HEK293 (cell line): Measurements from ENCODE around the gene FAM89B.

ENCODE experiments used
- CTCF ChIA-PET: fragments of 350-600 bp; formaldehyde crosslinking; extraction: SDS; loops from one replicate; lab custom pipeline; 2021; ENCODE audit warnings: antibody characterized with exemption; lab: Yijun Ruan, JAX
- POLR2A ChIA-PET: fragments of 300-600 bp; formaldehyde crosslinking; extraction: SDS; loops from one replicate; lab custom pipeline; 2020; ENCODE audit warnings: antibody characterized with exemption, inconsistent platforms; lab: Yijun Ruan, JAX
- H3K27ac ChIP-seq: fragments of 200-500 bp; sonication (Bioruptor generic); 2 replicates; pipeline ENCODE4 v1.5.1; 2014; ENCODE audit warnings: low read depth, low read length, control low read depth, inconsistent platforms; ENCODE audit errors: extremely low read depth
- H3K36me3 ChIP-seq, 2 experiments: fragments of 200-500 bp in 1 of 2; sonication (Bioruptor generic) in 1 of 2; 1 replicate in 1 of 2; 2 replicates in 1 of 2; pipeline ENCODE4 v1.5.1; 2014 to 2017; ENCODE audit warnings: inconsistent platforms in 2 of 2, low read length in 2 of 2; ENCODE audit not compliant: control insufficient read depth in 2 of 2, insufficient read depth in 1 of 2
- H3K4me1 ChIP-seq: fragments of 200-500 bp; sonication (Bioruptor generic); 2 replicates; pipeline ENCODE4 v1.5.1; 2014; ENCODE audit warnings: mild to moderate bottlenecking, low read length, inconsistent platforms; ENCODE audit not compliant: control insufficient read depth, insufficient read depth
- H3K4me3 ChIP-seq: 2 replicates; pipeline ENCODE4 v1.5.1; 2011; ENCODE audit warnings: low read depth, mild to moderate bottlenecking, control low read depth, low read length, moderate library complexity
- H3K9me3 ChIP-seq: fragments of 200-500 bp; sonication (Bioruptor generic); 2 replicates; pipeline ENCODE4 v1.5.1; 2014; ENCODE audit warnings: low read depth, low read length, inconsistent platforms; ENCODE audit not compliant: control insufficient read depth, insufficient read depth
- FEZF1 ChIP-seq: fragments of 450-650 bp; formaldehyde crosslinking; IDR thresholded peaks from 2 replicates; pipeline ENCODE4 v1.5.1; 2016; ENCODE audit warnings: missing biosample characterization, missing genetic modification characterization
- GLI2 ChIP-seq: fragments of 450-650 bp; formaldehyde crosslinking; IDR thresholded peaks from 2 replicates; pipeline ENCODE4; 2017; ENCODE audit warnings: missing biosample characterization, missing genetic modification characterization, low read depth, borderline replicate concordance
- GLIS2 ChIP-seq: fragments of 450-650 bp; formaldehyde crosslinking; IDR thresholded peaks from 2 replicates; pipeline ENCODE4 v1.5.1; 2016; ENCODE audit warnings: missing biosample characterization, missing genetic modification characterization
- HOXA7 ChIP-seq: sonication (generic); formaldehyde crosslinking; IDR thresholded peaks from 2 replicates; pipeline ENCODE4 v1.8.1; 2022; ENCODE audit warnings: missing genetic modification reagents, borderline replicate concordance
- IKZF3 ChIP-seq: fragments of 450-650 bp; IDR thresholded peaks from 2 replicates; pipeline ENCODE4 v1.5.0; 2018; ENCODE audit warnings: missing biosample characterization, mild to moderate bottlenecking, missing genetic modification characterization, moderate library complexity
- KLF1 ChIP-seq: fragments of 450-650 bp; formaldehyde crosslinking; IDR thresholded peaks from 2 replicates; pipeline ENCODE4 v1.5.1; 2016; ENCODE audit warnings: missing biosample characterization, missing genetic modification characterization
- KLF8 ChIP-seq: fragments of 450-650 bp; formaldehyde crosslinking; IDR thresholded peaks from 2 replicates; pipeline ENCODE4 v1.5.1; 2016; ENCODE audit warnings: missing biosample characterization, missing genetic modification characterization
- REST ChIP-seq: fragments of 450-650 bp; formaldehyde crosslinking; IDR thresholded peaks from 2 replicates; pipeline ENCODE4 v1.5.1; 2016; ENCODE audit warnings: missing biosample characterization, missing genetic modification characterization
- ZBTB17 ChIP-seq: fragments of 450-650 bp; formaldehyde crosslinking; IDR thresholded peaks from 2 replicates; pipeline ENCODE4 v1.5.1; 2016; ENCODE audit warnings: missing biosample characterization, missing genetic modification characterization
- ZBTB8A ChIP-seq: fragments of 450-650 bp; formaldehyde crosslinking; IDR thresholded peaks from 2 replicates; pipeline ENCODE4 v1.5.1; 2016; ENCODE audit warnings: missing biosample characterization, missing genetic modification characterization
- ZFP69B ChIP-seq: fragments of 450-650 bp; formaldehyde crosslinking; IDR thresholded peaks from 2 replicates; pipeline ENCODE4 v1.5.1; 2016; ENCODE audit warnings: missing biosample characterization, missing genetic modification characterization
- ZNF133 ChIP-seq: fragments of 450-650 bp; formaldehyde crosslinking; IDR thresholded peaks from 2 replicates; pipeline ENCODE4 v1.5.1; 2016; ENCODE audit warnings: missing biosample characterization, missing genetic modification characterization
- ZNF138 ChIP-seq: fragments of 450-650 bp; formaldehyde crosslinking; IDR thresholded peaks from 2 replicates; pipeline ENCODE4 v1.5.1; 2016; ENCODE audit warnings: missing biosample characterization, missing genetic modification characterization, borderline replicate concordance
- ZNF214 ChIP-seq: fragments of 450-650 bp; formaldehyde crosslinking; IDR thresholded peaks from 2 replicates; pipeline ENCODE4 v1.5.1; 2017; ENCODE audit warnings: missing biosample characterization, mild to moderate bottlenecking, missing genetic modification characterization, borderline replicate concordance
- ZNF221 ChIP-seq: fragments of 450-650 bp; formaldehyde crosslinking; IDR thresholded peaks from 2 replicates; pipeline ENCODE4 v1.5.1; 2017; ENCODE audit warnings: missing biosample characterization, missing genetic modification characterization, borderline replicate concordance
- ZNF501 ChIP-seq: fragments of 450-650 bp; formaldehyde crosslinking; IDR thresholded peaks from 2 replicates; pipeline ENCODE4 v1.5.1; 2016; ENCODE audit warnings: missing biosample characterization, missing genetic modification characterization
- ZNF560 ChIP-seq: fragments of 450-650 bp; formaldehyde crosslinking; IDR thresholded peaks from 2 replicates; pipeline ENCODE4 v1.5.1; 2017; ENCODE audit warnings: missing biosample characterization, missing genetic modification characterization, borderline replicate concordance
- ZNF621 ChIP-seq: fragments of 450-650 bp; formaldehyde crosslinking; IDR thresholded peaks from 2 replicates; pipeline ENCODE4 v1.5.1; 2017; ENCODE audit warnings: missing biosample characterization, missing genetic modification characterization
- ZNF768 ChIP-seq: fragments of 450-650 bp; formaldehyde crosslinking; IDR thresholded peaks from 2 replicates; pipeline ENCODE4 v1.5.1; 2018; ENCODE audit warnings: missing biosample characterization, mild to moderate bottlenecking, missing genetic modification characterization
- ZNF791 ChIP-seq: fragments of 450-650 bp; formaldehyde crosslinking; IDR thresholded peaks from 2 replicates; pipeline ENCODE4 v1.5.1; 2016; ENCODE audit warnings: missing biosample characterization, missing genetic modification characterization
- ZSCAN30 ChIP-seq: fragments of 450-650 bp; IDR thresholded peaks from 2 replicates; pipeline ENCODE4 v1.5.1; 2018; ENCODE audit warnings: missing biosample characterization, mild to moderate bottlenecking, missing genetic modification characterization, moderate library complexity
- TF ChIP-seq, protein P1 (sequence below): fragments of 450-650 bp; formaldehyde crosslinking; IDR thresholded peaks from 2 replicates; pipeline ENCODE4 v1.5.1; 2016; ENCODE audit warnings: missing biosample characterization, missing genetic modification characterization
- TF ChIP-seq, protein P2 (sequence below): fragments of 450-650 bp; formaldehyde crosslinking; IDR thresholded peaks from 2 replicates; pipeline ENCODE4 v1.5.1; 2016; ENCODE audit warnings: missing biosample characterization, missing genetic modification characterization
- TF ChIP-seq, protein P3 (sequence below): fragments of 450-650 bp; formaldehyde crosslinking; IDR thresholded peaks from 2 replicates; pipeline ENCODE4 v1.5.1; 2016; ENCODE audit warnings: missing biosample characterization, missing genetic modification characterization
- TF ChIP-seq, protein P4 (sequence below): fragments of 450-650 bp; formaldehyde crosslinking; IDR thresholded peaks from 2 replicates; pipeline ENCODE4 v1.5.1; 2016; ENCODE audit warnings: missing biosample characterization, missing genetic modification characterization
- TF ChIP-seq, protein P5 (sequence below): fragments of 450-650 bp; formaldehyde crosslinking; IDR thresholded peaks from 2 replicates; pipeline ENCODE4 v1.5.1; 2016; ENCODE audit warnings: missing biosample characterization, missing genetic modification characterization

Gene FAM89B

GRCh38 chr11:65573391-65574079 is 1.2 kb downstream of the FAM89B start:
- H3K4me3 ChIP-seq: peak overlapping the region; percentile 60
- TF ChIP-seq ZNF214 (tag by site-specific recombination) (no peak), REST (tag by site-specific recombination) (peak; percentile 58; the same call in 1 of the 2 replicates), ZSCAN30 (no peak), ZBTB17 (tag by site-specific recombination) (peak; percentile 56; the same call in 1 of the 2 replicates), KLF1 (tag by site-specific recombination) (no peak), ZNF133 (tag by site-specific recombination) (no peak), IKZF3 (tag by site-specific recombination) (no peak), FEZF1 (tag by site-specific recombination) (no peak), HOXA7 (CRISPR knock-in tag) (no peak), ZNF560 (no peak), ZNF768 (tag by site-specific recombination) (no peak), ZNF501 (tag by site-specific recombination) (no peak), GLI2 (tag by site-specific recombination) (no peak), ZFP69B (tag by site-specific recombination) (peak; percentile 42; the same call in 1 of the 2 replicates), ZNF791 (tag by site-specific recombination) (no peak), ZNF621 (tag by site-specific recombination) (no peak), ZNF221 (tag by site-specific recombination) (no peak), KLF8 (tag by site-specific recombination) (no peak), ZBTB8A (0 out of 2 replicates have a peak, but pooled peaks have one; percentile 43), ZNF138 (tag by site-specific recombination) (no peak), GLIS2 (tag by site-specific recombination) (peak; percentile 13; the same call in 1 of the 2 replicates)
- TF ChIP-seq, protein P1, sequence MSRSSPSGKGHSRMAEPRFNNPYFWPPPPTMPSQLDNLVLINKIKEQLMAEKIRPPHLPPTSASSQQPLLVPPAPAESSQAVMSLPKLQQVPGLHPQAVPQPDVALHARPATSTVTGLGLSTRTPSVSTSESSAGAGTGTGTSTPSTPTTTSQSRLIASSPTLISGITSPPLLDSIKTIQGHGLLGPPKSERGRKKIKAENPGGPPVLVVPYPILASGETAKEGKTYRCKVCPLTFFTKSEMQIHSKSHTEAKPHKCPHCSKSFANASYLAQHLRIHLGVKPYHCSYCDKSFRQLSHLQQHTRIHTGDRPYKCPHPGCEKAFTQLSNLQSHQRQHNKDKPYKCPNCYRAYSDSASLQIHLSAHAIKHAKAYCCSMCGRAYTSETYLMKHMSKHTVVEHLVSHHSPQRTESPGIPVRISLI (tag by site-specific recombination): no peak
- TF ChIP-seq, protein P2, sequence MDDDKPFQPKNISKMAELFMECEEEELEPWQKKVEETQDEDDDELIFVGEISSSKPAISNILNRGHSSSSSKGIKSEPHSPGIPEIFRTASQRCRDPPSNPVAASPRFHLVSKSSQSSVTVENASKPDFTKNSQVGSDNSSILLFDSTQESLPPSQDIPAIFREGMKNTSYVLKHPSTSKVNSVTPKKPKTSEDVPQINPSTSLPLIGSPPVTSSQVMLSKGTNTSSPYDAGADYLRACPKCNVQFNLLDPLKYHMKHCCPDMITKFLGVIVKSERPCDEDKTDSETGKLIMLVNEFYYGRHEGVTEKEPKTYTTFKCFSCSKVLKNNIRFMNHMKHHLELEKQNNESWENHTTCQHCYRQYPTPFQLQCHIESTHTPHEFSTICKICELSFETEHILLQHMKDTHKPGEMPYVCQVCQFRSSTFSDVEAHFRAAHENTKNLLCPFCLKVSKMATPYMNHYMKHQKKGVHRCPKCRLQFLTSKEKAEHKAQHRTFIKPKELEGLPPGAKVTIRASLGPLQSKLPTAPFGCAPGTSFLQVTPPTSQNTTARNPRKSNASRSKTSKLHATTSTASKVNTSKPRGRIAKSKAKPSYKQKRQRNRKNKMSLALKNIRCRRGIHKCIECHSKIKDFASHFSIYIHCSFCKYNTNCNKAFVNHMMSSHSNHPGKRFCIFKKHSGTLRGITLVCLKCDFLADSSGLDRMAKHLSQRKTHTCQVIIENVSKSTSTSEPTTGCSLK (tag by site-specific recombination): no peak
- TF ChIP-seq, protein P3, sequence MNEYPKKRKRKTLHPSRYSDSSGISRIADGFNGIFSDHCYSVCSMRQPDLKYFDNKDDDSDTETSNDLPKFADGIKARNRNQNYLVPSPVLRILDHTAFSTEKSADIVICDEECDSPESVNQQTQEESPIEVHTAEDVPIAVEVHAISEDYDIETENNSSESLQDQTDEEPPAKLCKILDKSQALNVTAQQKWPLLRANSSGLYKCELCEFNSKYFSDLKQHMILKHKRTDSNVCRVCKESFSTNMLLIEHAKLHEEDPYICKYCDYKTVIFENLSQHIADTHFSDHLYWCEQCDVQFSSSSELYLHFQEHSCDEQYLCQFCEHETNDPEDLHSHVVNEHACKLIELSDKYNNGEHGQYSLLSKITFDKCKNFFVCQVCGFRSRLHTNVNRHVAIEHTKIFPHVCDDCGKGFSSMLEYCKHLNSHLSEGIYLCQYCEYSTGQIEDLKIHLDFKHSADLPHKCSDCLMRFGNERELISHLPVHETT (tag by site-specific recombination): no peak
- TF ChIP-seq, protein P4, sequence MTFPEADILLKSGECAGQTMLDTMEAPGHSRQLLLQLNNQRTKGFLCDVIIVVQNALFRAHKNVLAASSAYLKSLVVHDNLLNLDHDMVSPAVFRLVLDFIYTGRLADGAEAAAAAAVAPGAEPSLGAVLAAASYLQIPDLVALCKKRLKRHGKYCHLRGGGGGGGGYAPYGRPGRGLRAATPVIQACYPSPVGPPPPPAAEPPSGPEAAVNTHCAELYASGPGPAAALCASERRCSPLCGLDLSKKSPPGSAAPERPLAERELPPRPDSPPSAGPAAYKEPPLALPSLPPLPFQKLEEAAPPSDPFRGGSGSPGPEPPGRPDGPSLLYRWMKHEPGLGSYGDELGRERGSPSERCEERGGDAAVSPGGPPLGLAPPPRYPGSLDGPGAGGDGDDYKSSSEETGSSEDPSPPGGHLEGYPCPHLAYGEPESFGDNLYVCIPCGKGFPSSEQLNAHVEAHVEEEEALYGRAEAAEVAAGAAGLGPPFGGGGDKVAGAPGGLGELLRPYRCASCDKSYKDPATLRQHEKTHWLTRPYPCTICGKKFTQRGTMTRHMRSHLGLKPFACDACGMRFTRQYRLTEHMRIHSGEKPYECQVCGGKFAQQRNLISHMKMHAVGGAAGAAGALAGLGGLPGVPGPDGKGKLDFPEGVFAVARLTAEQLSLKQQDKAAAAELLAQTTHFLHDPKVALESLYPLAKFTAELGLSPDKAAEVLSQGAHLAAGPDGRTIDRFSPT (tag by site-specific recombination): peak; percentile 62
- TF ChIP-seq, protein P5, sequence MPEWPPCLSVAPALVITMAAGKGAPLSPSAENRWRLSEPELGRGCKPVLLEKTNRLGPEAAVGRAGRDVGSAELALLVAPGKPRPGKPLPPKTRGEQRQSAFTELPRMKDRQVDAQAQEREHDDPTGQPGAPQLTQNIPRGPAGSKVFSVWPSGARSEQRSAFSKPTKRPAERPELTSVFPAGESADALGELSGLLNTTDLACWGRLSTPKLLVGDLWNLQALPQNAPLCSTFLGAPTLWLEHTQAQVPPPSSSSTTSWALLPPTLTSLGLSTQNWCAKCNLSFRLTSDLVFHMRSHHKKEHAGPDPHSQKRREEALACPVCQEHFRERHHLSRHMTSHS: no peak

More at GRCh38 chr11:65573391-65574079, 1.2 kb downstream of the FAM89B start:
- CTCF ChIA-PET: interaction anchor here (0.6 to 5.6 kb wide), 14 partner anchors 9 to 436 kb away, joined by 3 to 133 read pairs (median 6); partner anchors contain the start of gene LTBP3
- POLR2A ChIA-PET: interaction anchor here (0.9 to 4.2 kb wide), 9 partner anchors 10 to 151 kb away, joined by 3 to 39 read pairs (median 4); partner anchors contain the start of genes MALAT1, NEAT1 and PCNX3
- Histone ChIP-seq H3K4me1 (peaks cover 17% of the 10 kb centered on the region; the same call in 1 of the 2 replicates), H3K36me3 (peaks cover 0 to 13% of the 10 kb centered on the region in 2 experiments; a peak in 1 of 3 replicates), H3K27ac (peak overlapping the region; percentile 57), H3K9me3 (no peaks in the 10 kb centered on the region)
